WI38 (cell line): Measurements from ENCODE around the gene COL6A2.

Experiments used
- H3K4me3 ChIP-seq: 2 replicates; pipeline ENCODE4 v1.5.1; 2011; ENCODE audit warnings: low read depth, mild to moderate bottlenecking, control low read depth, low read length
- CTCF ChIP-seq: IDR thresholded peaks from 2 replicates; pipeline ENCODE4 v1.5.1; 2012; ENCODE audit warnings: low read depth, mild to moderate bottlenecking, control low read depth, low read length

Gene COL6A2

GRCh38 chr21:46151989-46152926, 54.3 kb downstream of the COL6A2 start:
- no peak overlapping the region for H3K4me3 ChIP-seq
- no peak for TF ChIP-seq CTCF

GRCh38 chr21:46152927-46153246, 55.0 kb downstream of the COL6A2 start:
- no peak overlapping the region for H3K4me3 ChIP-seq
- no peak for TF ChIP-seq CTCF

- TF ChIP-seq CTCF = peak; percentile 75
- no peak overlapping the region for H3K4me3 ChIP-seq
Observed at GRCh38 chr21:46153247-46154154, 55.6 kb downstream of the COL6A2 start.

- no peak for TF ChIP-seq CTCF
- no peak overlapping the region for H3K4me3 ChIP-seq
Observed at GRCh38 chr21:46154155-46154954, 56.4 kb downstream of the COL6A2 start.

GRCh38 chr21:46154955-46155513, 57.1 kb downstream of the COL6A2 start:
- H3K4me3 ChIP-seq = no peak overlapping the region
- TF ChIP-seq CTCF = no peak

- TF ChIP-seq CTCF = no peak
Observed at GRCh38 chr21:46155514-46156377, 57.8 kb downstream of the COL6A2 start, which contains the start of gene FTCD. FTCD (minus strand) TSS chr21:46155579; CDS start chr21:46155523, 56 bp downstream.

More at GRCh38 chr21:46155514-46156377, 57.8 kb downstream of the COL6A2 start, which contains the start of gene FTCD:
- H3K4me3 ChIP-seq = no peak within 1 kb of the TSS
